Left lung (tissue), 10 donors: Measurements from ENCODE around the gene CENPC. TPM values are rescaled to one million over a fixed set of nuclear protein-coding genes. Genes with fewer than 3 reads are reported as not detected.

Experiments
- ATAC-seq: fragments of 200-7000 bp; cut with Tn5 transposase; one replicate; pipeline ENCODE4 v1.9.1; 2020; ENCODE audit warnings: moderate library complexity
- DNase-seq, 4 donors: peaks; one replicate each; pipeline ENCODE4 v3.0.0-alpha.2; 2013 to 2020
- H3K27ac ChIP-seq, 2 donors: fragments of 200-600 bp; sonication (generic) in 1 of 2; one replicate each; pipeline versions ENCODE4 v1.5.0 to v1.8.0; 2020 to 2021
- H3K27me3 ChIP-seq, 2 donors: fragments of 200-600 bp; sonication (generic) in 1 of 2; one replicate each; pipeline versions ENCODE4 v1.5.0 to v1.8.0; 2020 to 2021
- H3K36me3 ChIP-seq, 2 donors: fragments of 200-600 bp; sonication (generic) in 1 of 2; one replicate each; pipeline versions ENCODE4 v1.5.0 to v1.8.0; 2020 to 2021
- H3K4me1 ChIP-seq, 2 donors: fragments of 200-600 bp; one replicate each; pipeline ENCODE4 v1.8.0; 2021
- H3K4me3 ChIP-seq, 2 donors: fragments of 200-600 bp; sonication (generic) in 1 of 2; one replicate each; pipeline versions ENCODE4 v1.5.0 to v1.8.0; 2020 to 2021; ENCODE audit warnings: mild to moderate bottlenecking in 1 of 2
- H3K9me3 ChIP-seq, 2 donors: fragments of 200-600 bp; sonication (generic) in 1 of 2; one replicate each; pipeline versions ENCODE4 v1.5.0 to v1.8.0; 2020 to 2021
- intact Hi-C, 2 donors: fragments of 100-400 bp; cut with DNase I; formaldehyde crosslinking; loops; one replicate each; pipeline versions ENCODE4 v1.11.2 to v1.14.2; 2022
- polyA plus RNA-seq, 6 donors: library from polyadenylated mRNA; unstranded; fragments of 120-200 nt; gene quantifications; one replicate each; pipeline ENCODE4 v1.2.1, GENCODE V29; 2013; ENCODE audit not compliant: insufficient read length in 6 of 6
- total RNA-seq, 2 donors: library from RNA; stranded (reverse); fragmentation: NEBNext Ultra II Directional; extraction: Animal tissue kit (Norgen Biotek cat#: 25700); gene quantifications; one replicate each; pipeline ENCODE4 v1.2.1, GENCODE V29; 2021
- TF ChIP-seq, protein P1 (sequence below), 2 donors: fragments of 200-600 bp; sonication (generic) in 1 of 2; IDR thresholded peaks; one replicate each; pipeline versions ENCODE4 v1.5.0 to v1.8.0; 2021; ENCODE audit warnings: antibody characterized with exemption in 2 of 2
- donor health status: DM: no; HTN: yes; CAD: no.
- donor health status: DM: no; HTN: no; CAD: no.

CENPC gene
- total and polyA plus RNA-seq, 8 donors: 16.1 to 41.5 (median 31.4) TPM

DNA sequence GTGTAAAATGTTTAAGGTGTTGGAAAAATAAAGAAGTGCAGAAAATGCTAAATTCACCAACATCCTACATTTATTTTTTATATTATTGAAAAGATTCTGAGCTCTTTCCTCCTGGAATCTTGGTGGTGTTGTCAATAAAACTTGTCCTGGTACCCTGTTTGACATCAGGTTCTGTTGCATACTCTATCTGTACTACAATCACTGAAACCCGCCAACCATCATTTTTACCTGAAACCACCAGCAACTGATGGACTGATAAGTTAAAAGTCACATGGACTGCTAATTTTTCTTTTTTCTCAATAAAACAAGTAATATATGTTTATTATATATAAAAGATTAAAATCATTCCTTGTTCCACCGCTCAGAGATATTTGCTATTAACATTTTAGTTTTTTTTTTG is 36.6 kb upstream of the CENPC start:
- Histone ChIP-seq H3K4me3 (no peak overlapping the region), H3K36me3 (no peaks in the 10 kb centered on the region), H3K9me3 (no peaks in the 10 kb centered on the region), H3K4me1 (no peaks in the 10 kb centered on the region), H3K27ac (no peak overlapping the region), H3K27me3 (no peaks in the 10 kb centered on the region)
- ATAC-seq: no peak
- TF ChIP-seq, protein P1, sequence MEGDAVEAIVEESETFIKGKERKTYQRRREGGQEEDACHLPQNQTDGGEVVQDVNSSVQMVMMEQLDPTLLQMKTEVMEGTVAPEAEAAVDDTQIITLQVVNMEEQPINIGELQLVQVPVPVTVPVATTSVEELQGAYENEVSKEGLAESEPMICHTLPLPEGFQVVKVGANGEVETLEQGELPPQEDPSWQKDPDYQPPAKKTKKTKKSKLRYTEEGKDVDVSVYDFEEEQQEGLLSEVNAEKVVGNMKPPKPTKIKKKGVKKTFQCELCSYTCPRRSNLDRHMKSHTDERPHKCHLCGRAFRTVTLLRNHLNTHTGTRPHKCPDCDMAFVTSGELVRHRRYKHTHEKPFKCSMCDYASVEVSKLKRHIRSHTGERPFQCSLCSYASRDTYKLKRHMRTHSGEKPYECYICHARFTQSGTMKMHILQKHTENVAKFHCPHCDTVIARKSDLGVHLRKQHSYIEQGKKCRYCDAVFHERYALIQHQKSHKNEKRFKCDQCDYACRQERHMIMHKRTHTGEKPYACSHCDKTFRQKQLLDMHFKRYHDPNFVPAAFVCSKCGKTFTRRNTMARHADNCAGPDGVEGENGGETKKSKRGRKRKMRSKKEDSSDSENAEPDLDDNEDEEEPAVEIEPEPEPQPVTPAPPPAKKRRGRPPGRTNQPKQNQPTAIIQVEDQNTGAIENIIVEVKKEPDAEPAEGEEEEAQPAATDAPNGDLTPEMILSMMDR (IDR thresholded peaks at IDR 0.05): no peak
- DNase-seq: no peak
- intact Hi-C loops: no loop called here

DNA sequence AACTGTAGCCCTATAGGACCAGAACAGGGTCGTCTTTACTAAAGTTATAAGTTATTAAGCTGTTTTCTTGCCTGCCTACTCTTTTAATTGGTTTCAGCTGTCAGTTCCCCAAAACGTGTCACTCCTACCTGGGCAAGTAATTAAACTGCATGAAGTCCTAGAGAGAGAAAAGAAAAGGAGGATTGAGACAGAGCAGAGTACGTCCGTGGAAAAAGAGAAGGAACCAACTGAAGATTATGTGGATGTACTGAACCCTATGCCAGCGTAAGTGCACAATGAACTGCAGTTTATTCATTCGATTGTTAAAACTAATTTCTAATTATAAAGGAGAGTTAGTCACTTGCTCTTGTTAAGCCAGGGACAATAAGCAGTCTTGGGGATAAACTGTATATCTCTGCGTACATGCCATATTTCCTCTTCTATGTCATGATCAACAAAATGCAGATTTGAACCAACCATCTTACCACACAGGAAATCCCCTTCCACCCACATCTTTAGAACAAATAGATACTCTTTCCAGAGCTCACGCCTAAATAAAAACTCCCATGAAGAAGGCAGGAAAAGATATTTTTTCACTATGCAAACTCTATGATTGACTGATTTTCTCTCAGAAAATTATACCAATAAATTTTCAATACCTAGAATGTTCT is 36.0 kb upstream of the CENPC start:
- intact Hi-C loops: no loop called here
- no peaks in the 10 kb centered on the region for H3K27me3 ChIP-seq
- TF ChIP-seq, protein P1 (IDR thresholded peaks at IDR 0.05): no peak
- no peak overlapping the region for H3K4me3 ChIP-seq
- no peaks in the 10 kb centered on the region for H3K9me3 ChIP-seq
- no peak overlapping the region for H3K27ac ChIP-seq
- ATAC-seq (no peak), DNase-seq (no peak)
- H3K4me1 ChIP-seq: no peaks in the 10 kb centered on the region
- H3K36me3 ChIP-seq: no peaks in the 10 kb centered on the region

DNA sequence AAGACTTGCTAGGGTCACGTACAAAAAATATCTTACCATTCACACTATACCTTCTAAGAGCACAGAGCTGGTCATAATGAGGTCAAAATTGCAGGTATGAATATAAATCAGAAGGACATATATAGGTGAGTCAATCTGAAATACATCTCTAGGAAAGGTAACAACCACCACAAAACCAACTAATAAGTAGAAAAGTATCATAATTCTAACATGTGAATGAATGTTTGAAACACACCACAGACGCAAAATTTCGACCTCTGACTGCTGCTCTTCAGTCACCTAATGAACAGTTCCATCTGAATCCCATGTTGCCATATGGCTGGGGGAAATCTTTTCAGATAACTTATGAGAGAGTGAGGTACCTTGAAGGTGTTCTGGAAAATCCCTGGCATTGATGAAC is 35.3 kb upstream of the CENPC start:
- no peak for DNase-seq
- H3K4me3 ChIP-seq: no peak overlapping the region
- TF ChIP-seq, protein P1 (IDR thresholded peaks at IDR 0.05): no peak
- intact Hi-C loops: no loop called here
- ATAC-seq: no peak
- no peaks in the 10 kb centered on the region for H3K4me1 ChIP-seq
- no peaks in the 10 kb centered on the region for H3K36me3 ChIP-seq
- H3K9me3 ChIP-seq: no peaks in the 10 kb centered on the region
- no peaks in the 10 kb centered on the region for H3K27me3 ChIP-seq
- no peak overlapping the region for H3K27ac ChIP-seq

DNA sequence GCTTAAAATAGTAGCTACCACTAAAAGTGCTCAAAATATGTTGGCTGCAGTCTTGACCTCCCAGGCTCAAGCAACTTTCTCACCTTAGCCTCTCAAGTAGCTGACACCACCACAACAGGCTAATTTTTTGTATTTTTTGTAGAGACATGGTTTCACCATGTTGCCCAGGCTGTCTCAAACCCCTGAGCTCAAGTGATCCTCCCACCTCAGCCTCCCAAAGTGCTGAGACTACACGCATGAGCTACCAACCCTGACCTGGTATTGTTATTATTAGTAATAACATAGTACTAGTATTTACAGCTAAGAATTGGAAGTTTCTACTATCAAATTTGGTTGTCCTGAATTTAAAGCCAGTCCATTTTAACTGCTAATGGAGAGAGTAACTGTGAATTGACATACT is 31.2 kb upstream of the CENPC start:
- no peaks in the 10 kb centered on the region for H3K36me3 ChIP-seq
- no peaks in the 10 kb centered on the region for H3K27me3 ChIP-seq
- no peaks in the 10 kb centered on the region for H3K9me3 ChIP-seq
- H3K4me3 ChIP-seq: no peak overlapping the region
- H3K27ac ChIP-seq: no peak overlapping the region
- DNase-seq: no peak
- intact Hi-C loops: no loop called here
- ATAC-seq: no peak
- H3K4me1 ChIP-seq: no peaks in the 10 kb centered on the region
- TF ChIP-seq, protein P1 (IDR thresholded peaks at IDR 0.05): no peak

DNA sequence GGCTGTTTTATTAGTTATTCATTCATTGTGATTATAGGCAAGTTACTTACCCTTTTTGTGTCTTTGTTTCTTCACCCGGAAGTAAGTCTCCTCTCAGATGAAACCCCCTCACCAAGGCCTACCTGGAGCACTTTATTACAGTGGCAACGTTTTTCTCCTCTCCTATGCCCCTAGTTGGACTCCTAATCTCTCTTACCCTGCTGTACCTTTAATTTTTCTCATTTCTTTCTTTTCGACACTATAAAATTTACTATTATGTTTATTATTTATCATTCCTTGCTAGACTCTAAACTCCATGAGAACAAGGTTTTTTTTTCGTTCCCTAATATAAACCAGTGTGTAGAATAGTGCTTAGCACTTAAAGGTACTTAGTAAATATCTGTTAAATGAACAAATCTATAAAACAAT is 30.8 kb upstream of the CENPC start:
- H3K4me1 ChIP-seq: no peaks in the 10 kb centered on the region
- no peak for DNase-seq
- ATAC-seq: no peak
- H3K27me3 ChIP-seq: no peaks in the 10 kb centered on the region
- H3K36me3 ChIP-seq: no peaks in the 10 kb centered on the region
- H3K4me3 ChIP-seq: no peak overlapping the region
- intact Hi-C loops: no loop called here
- H3K27ac ChIP-seq: no peak overlapping the region
- TF ChIP-seq, protein P1 (IDR thresholded peaks at IDR 0.05): no peak
- no peaks in the 10 kb centered on the region for H3K9me3 ChIP-seq
